ENCODE results near the gene DPM3. TPM values are rescaled to one million over a fixed set of nuclear protein-coding genes. Genes with fewer than 3 reads are reported as not detected.
"Not testable (repeated sequence)": the region's sequence is repeated elsewhere in the genome, so short reads cannot be mapped to it uniquely, and the experiment has no call there.

The DPM3 gene
- polyA plus RNA-seq, 1 donor from 2014 or later: 83.9 TPM

DNA sequence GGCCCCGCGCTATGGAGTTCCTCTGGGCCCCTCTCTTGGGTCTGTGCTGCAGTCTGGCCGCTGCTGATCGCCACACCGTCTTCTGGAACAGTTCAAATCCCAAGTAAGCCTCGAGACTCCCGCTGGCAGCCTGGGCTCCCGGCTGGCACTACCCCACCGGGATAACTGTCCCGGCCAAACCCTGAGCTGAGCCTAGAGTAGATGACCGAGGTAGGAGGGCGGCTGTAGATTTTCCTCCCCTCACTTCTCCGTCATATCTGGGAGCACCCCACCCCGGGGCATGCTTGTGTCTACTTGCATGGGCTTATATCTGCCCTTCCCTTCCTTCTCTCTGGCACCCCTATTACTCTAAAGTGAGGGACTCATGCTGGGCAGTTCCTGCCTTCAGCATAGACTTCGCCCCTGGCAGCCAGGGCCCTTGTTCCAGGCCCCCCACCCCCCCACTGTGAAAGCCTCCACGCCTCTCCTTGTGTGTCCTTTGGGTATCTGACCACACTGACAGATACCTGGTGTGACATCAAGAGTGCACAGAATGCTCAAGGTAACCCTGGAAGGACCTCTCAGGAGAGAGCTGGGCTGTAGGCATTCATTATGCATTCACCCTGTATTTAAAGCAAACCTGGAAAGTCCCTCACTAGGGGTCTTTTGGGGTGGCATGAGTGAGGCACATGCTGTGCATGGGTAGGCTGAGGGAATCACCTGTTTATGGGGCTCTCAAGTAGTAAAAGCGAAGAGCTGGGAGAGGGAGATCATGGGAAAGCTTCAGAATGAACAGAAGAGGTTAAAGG, 12.2 kb downstream of the DPM3 start:
- Mint-ChIP-seq H3K4me1 (peaks cover 15 to 18% (median 16%) of the 10 kb centered on the region in 3 donors), H3K36me3 (no peaks in the 10 kb centered on the region), H3K27me3 (peaks cover 37% of the 10 kb centered on the region), H3K9me3 (no peaks in the 10 kb centered on the region), H3K27ac (no peak overlapping the region), H3K4me3 (peak overlapping the region; percentile 67 to 88 (median 77))

- Mint-ChIP-seq H3K36me3 (no peaks in the 10 kb centered on the region), H3K4me1 (peaks cover 15 to 18% (median 16%) of the 10 kb centered on the region in 3 donors), H3K27me3 (peaks cover 37% of the 10 kb centered on the region), H3K9me3 (no peaks in the 10 kb centered on the region), H3K27ac (peak within 1 kb of the TSS in 2 of 3 donors; percentile 3 to 23), H3K4me3 (peak within 1 kb of the TSS; percentile 67 to 94 (median 86))
Measured at GRCh38 chr1:155127105-155127966, 13.0 kb downstream of the DPM3 start, which contains the start of gene EFNA1. Gene EFNA1 (plus strand): TSS chr1:155127876. CDS start chr1:155127978, 102 bp downstream.

- peaks cover 37% of the 10 kb centered on the region for H3K27me3 Mint-ChIP-seq
- peaks cover 15 to 18% (median 16%) of the 10 kb centered on the region in 3 donors for H3K4me1 Mint-ChIP-seq
- H3K27ac Mint-ChIP-seq: peak overlapping the region in 1 of 3 donors; percentile 23
- peak overlapping the region; percentile 33 to 94 (median 86) for H3K4me3 Mint-ChIP-seq
- H3K9me3 Mint-ChIP-seq: no peaks in the 10 kb centered on the region
- H3K36me3 Mint-ChIP-seq: no peaks in the 10 kb centered on the region
Measured at GRCh38 chr1:155126556-155127104, 13.7 kb downstream of the DPM3 start.

DNA sequence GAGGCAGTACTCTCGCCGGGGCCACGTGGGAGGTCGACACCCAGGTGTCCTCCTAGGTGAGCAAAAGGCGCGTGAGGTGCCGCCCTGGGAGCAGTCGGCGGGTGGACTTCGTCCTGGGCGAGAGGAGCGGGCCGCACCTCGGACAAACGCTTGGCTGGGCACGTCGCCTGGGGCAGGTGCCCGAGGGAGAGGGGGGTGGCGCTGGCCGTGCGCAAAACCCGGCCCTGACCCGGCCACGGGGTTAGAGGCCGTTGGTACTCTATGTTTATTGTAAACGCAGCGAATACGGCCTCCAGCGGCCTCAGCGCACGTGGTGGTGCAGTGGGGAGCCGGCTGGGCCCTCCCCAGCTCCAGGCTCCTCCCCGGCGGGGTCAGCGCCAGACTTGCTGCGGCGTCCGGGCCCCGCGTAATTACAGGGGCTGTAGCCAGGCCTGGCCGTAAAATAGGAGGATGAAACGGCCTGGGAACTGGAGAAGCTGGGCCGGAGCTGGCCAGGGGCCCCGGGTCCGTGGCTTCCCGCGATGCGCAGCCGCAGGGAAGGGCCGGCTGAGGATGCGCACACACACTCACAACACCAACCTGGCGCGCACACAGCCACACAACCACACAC, 14.3 kb downstream of the DPM3 start:
- Mint-ChIP-seq H3K27ac (no peak overlapping the region), H3K4me1 (peaks cover 15 to 18% (median 16%) of the 10 kb centered on the region in 3 donors), H3K36me3 (no peaks in the 10 kb centered on the region), H3K27me3 (peaks cover 37% of the 10 kb centered on the region), H3K9me3 (no peaks in the 10 kb centered on the region), H3K4me3 (peak overlapping the region in 2 of 4 donors; percentile 63 to 94)

DNA sequence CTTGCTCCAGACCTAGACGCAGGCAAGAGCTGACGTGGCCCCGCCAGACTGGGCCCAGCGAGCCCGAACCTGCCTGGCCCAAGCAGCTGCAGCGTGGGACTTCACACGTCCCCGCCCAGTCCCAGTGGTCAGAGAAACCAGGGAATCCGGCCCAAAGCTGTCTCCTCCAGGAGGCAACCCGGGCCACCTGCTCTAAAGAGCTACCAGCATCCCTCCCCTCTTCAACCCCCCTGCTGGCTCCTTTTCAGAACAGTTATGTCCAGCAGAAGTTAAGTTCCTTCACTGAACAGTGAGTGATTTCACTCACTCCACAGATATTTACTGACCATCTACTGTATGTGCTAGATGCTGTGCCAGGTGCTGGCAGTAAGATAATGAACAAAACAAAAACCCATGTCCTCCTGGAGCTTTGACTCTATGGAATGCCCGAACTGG, 14.8 kb downstream of the DPM3 start:
- Mint-ChIP-seq H3K27me3 (peaks cover 35% of the 10 kb centered on the region), H3K27ac (no peak overlapping the region), H3K4me1 (peaks cover 12 to 18% (median 16%) of the 10 kb centered on the region in 3 donors), H3K4me3 (peak overlapping the region in 1 of 4 donors; percentile 48), H3K36me3 (no peaks in the 10 kb centered on the region), H3K9me3 (no peaks in the 10 kb centered on the region)

GRCh38 chr1:155124503-155125463, 15.5 kb downstream of the DPM3 start:
- Mint-ChIP-seq H3K4me3 (no peak overlapping the region), H3K27ac (no peak overlapping the region), H3K4me1 (peaks cover 11 to 18% (median 16%) of the 10 kb centered on the region in 3 donors), H3K36me3 (no peaks in the 10 kb centered on the region), H3K27me3 (peaks cover 37% of the 10 kb centered on the region), H3K9me3 (no peaks in the 10 kb centered on the region)

DNA sequence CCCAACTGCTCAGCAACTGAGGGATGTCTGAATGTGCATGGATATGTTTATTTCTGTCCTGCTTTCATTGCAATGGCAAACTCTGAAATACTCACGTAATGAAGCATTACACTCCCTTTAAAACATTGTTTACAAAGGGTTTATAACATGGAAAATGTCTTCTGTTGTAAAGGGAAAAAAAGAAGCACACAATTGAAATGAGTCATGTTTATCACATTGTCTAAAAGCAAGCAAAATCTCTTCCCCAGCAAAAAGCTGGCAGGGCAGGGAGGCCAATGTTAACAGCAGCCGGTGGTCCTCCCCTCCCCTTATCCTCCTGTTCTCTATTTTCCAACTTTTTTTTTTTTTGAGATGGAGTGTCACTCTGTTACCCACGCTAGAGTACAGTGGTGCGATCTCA, 16.5 kb downstream of the DPM3 start:
- Mint-ChIP-seq H3K9me3 (no peaks in the 10 kb centered on the region), H3K4me1 (peaks cover 11 to 15% (median 14%) of the 10 kb centered on the region in 3 donors), H3K27ac (no peak overlapping the region), H3K36me3 (no peaks in the 10 kb centered on the region), H3K27me3 (peaks cover 29% of the 10 kb centered on the region), H3K4me3 (no peak overlapping the region)

DNA sequence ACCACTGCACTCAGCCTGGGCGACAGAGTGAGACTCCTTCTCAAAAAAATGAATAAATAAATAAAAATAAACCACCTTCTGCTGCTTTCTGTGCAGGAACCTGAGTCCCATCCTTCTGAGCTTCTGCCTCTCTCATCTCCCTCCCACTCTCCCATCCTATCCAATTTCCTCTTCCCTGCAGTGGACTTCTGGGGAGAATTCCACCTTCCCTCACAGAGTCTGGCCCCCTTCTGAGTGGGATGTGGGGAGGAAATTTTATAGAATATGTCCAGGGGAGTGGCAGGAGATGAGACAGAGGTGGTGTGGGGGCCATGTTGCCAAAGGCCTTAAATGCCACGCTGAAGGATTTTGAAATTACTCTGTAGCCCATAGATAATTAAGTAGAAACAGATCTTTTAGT, 18.0 kb downstream of the DPM3 start:
- Mint-ChIP-seq H3K4me1 (peaks cover 5 to 7% (median 6%) of the 10 kb centered on the region in 3 donors), H3K4me3 (no peak overlapping the region), H3K9me3 (no peaks in the 10 kb centered on the region), H3K27me3 (peaks cover 22% of the 10 kb centered on the region), H3K27ac (no peak overlapping the region), H3K36me3 (no peaks in the 10 kb centered on the region)

DNA sequence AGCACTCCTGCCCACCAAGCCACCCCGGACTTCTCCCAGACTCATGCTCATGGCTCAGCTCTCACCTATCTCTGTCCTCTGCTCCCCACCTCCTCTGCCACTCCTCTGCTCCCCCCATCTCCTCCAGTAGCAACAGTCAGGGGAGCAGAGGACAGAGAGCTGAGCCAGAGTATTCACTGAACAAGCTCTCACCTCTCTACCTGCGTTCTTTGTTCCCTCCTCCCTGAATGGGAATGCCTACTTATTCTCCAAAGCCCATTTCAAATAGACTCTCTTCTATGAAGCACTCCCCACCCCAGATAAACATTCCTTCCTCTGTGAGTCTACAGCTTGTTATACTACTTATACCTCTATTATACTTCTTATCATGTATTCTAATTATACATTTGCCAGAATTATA, 19.1 kb downstream of the DPM3 start:
- no peak overlapping the region for H3K27ac Mint-ChIP-seq

GRCh38 chr1:155120253-155120652, 20.1 kb downstream of the DPM3 start:
- no peak overlapping the region for H3K27ac Mint-ChIP-seq
- peaks cover 11% of the 10 kb centered on the region for H3K27me3 Mint-ChIP-seq
- no peaks in the 10 kb centered on the region for H3K36me3 Mint-ChIP-seq
- no peaks in the 10 kb centered on the region for H3K4me1 Mint-ChIP-seq
- no peaks in the 10 kb centered on the region for H3K9me3 Mint-ChIP-seq
- H3K4me3 Mint-ChIP-seq: no peak overlapping the region

More for the DNA sequence above, 19.1 kb downstream of the DPM3 start:
- no peaks in the 10 kb centered on the region for H3K9me3 Mint-ChIP-seq
- no peaks in the 10 kb centered on the region for H3K4me1 Mint-ChIP-seq
- no peaks in the 10 kb centered on the region for H3K36me3 Mint-ChIP-seq
- no peak overlapping the region for H3K4me3 Mint-ChIP-seq
- H3K27me3 Mint-ChIP-seq: peaks cover 12% of the 10 kb centered on the region

DNA sequence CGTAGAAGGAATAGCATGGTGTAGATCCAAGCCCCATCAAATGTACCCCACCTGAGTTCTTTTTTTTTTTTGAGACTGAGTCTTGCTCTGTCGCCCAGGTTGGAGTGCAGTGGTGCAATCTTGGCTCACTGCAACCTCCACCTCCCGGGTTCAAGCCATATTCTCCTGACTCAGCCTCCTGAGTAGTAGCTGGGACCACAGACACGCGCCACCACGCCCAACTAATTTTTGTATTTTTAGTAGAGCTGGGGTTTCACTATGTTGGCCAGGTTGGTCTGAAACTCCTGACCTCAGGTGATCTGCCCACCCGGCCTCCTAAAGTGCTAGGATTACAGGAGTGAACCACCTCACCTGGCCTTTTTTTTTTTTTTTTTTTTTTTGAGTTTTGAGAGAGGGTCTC, 22.2 kb downstream of the DPM3 start:
- not testable (repeated sequence) for H3K4me1 Mint-ChIP-seq

GRCh38 chr1:155117610-155118009, 22.7 kb downstream of the DPM3 start:
- Mint-ChIP-seq H3K4me3 (no peak overlapping the region), H3K36me3 (no peaks in the 10 kb centered on the region), H3K9me3 (no peaks in the 10 kb centered on the region), H3K27me3 (peaks cover 11% of the 10 kb centered on the region), H3K4me1 (no peaks in the 10 kb centered on the region), H3K27ac (no peak overlapping the region)

More for the DNA sequence above, 22.2 kb downstream of the DPM3 start:
- peaks cover 11% of the 10 kb centered on the region for H3K27me3 Mint-ChIP-seq
- not testable (repeated sequence) for H3K9me3 Mint-ChIP-seq, H3K27ac Mint-ChIP-seq, H3K4me3 Mint-ChIP-seq, H3K36me3 Mint-ChIP-seq

- peaks cover 13% of the 10 kb centered on the region for H3K27me3 Mint-ChIP-seq
- no peaks in the 10 kb centered on the region for H3K36me3 Mint-ChIP-seq
- no peak overlapping the region for H3K4me3 Mint-ChIP-seq
- no peaks in the 10 kb centered on the region for H3K4me1 Mint-ChIP-seq
- no peaks in the 10 kb centered on the region for H3K9me3 Mint-ChIP-seq
- peak overlapping the region in 1 of 3 donors; percentile 82 for H3K27ac Mint-ChIP-seq
Measured at GRCh38 chr1:155116113-155116764, 24.1 kb downstream of the DPM3 start.

Measured in IgD-negative memory B cell (primary cell).